Endothelial cell of umbilical vein (primary cell): ENCODE data around the gene GGPS1.

Experiments used
- EZH2 ChIP-seq: IDR thresholded peaks from 2 replicates; pipeline ENCODE4 v1.6.1; 2012; ENCODE audit warnings: borderline replicate concordance, low read depth, mild to moderate bottlenecking, moderate library complexity, low read length, inconsistent platforms; ENCODE audit not compliant: severe bottlenecking
- POLR2A ChIP-seq: IDR thresholded peaks from 2 replicates; pipeline ENCODE4 v1.6.1; 2012; ENCODE audit warnings: low read depth, mild to moderate bottlenecking, control low read depth, low read length
- POLR2AphosphoS5 ChIP-seq: IDR thresholded peaks from 2 replicates; pipeline ENCODE4 v1.6.1; 2012; ENCODE audit warnings: low read depth, mild to moderate bottlenecking, control low read depth, low read length, moderate library complexity; ENCODE audit not compliant: insufficient read depth
- TF ChIP-seq, protein P1 (sequence below), 2 donors: IDR thresholded peaks; 1 replicate in 1 of 2; 2 replicates in 1 of 2; pipeline ENCODE4 v1.5.1; 2011; ENCODE audit warnings: low read length in 2 of 2, mild to moderate bottlenecking in 2 of 2, moderate library complexity in 2 of 2, control low read depth in 1 of 2, inconsistent platforms in 1 of 2, low read depth in 1 of 2; ENCODE audit not compliant: insufficient read depth in 1 of 2; ENCODE audit errors: extremely low read depth in 1 of 2

- TF ChIP-seq, protein P1, sequence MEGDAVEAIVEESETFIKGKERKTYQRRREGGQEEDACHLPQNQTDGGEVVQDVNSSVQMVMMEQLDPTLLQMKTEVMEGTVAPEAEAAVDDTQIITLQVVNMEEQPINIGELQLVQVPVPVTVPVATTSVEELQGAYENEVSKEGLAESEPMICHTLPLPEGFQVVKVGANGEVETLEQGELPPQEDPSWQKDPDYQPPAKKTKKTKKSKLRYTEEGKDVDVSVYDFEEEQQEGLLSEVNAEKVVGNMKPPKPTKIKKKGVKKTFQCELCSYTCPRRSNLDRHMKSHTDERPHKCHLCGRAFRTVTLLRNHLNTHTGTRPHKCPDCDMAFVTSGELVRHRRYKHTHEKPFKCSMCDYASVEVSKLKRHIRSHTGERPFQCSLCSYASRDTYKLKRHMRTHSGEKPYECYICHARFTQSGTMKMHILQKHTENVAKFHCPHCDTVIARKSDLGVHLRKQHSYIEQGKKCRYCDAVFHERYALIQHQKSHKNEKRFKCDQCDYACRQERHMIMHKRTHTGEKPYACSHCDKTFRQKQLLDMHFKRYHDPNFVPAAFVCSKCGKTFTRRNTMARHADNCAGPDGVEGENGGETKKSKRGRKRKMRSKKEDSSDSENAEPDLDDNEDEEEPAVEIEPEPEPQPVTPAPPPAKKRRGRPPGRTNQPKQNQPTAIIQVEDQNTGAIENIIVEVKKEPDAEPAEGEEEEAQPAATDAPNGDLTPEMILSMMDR (IDR thresholded peaks at IDR 0.05; ENCODE audit: extremely low read depth in 1 of 2, insufficient read depth in 1 of 2, low read depth in 1 of 2, low read length in 2 of 2) = no peak
- no peak for TF ChIP-seq EZH2
- no peak for TF ChIP-seq POLR2AphosphoS5
- TF ChIP-seq POLR2A = no peak
These were observed 48.7 kb upstream of the GGPS1 start for GRCh38 chr1:235279694-235280093.
